Tibial nerve (tissue), 4 donors: ENCODE data around the gene HES4.
A peak's percentile ranks its signal among the peaks of the same experiment; 100 is the strongest.

Experiments
- CTCF ChIP-seq, 5 experiments: fragments of 200-600 bp in 3 of 5; fragments of 450-650 bp in 2 of 5; sonication (generic) in 3 of 5; IDR thresholded peaks; one replicate each; pipeline ENCODE4 v1.5.1; 2016 to 2019; ENCODE audit warnings: antibody characterized with exemption in 5 of 5, mild to moderate bottlenecking in 3 of 5, moderate library complexity in 2 of 5
- EP300 ChIP-seq, 2 donors: sonication (generic); formaldehyde crosslinking; IDR thresholded peaks; one replicate each; pipeline ENCODE4 v1.6.1; 2017; ENCODE audit warnings: antibody characterized with exemption in 2 of 2, mild to moderate bottlenecking in 1 of 2
- POLR2A ChIP-seq, 2 donors: fragments of 450-650 bp; IDR thresholded peaks; one replicate each; pipeline ENCODE4 v1.6.1; 2017; ENCODE audit warnings: antibody characterized with exemption in 2 of 2, mild to moderate bottlenecking in 2 of 2, moderate library complexity in 2 of 2

- no peak for TF ChIP-seq POLR2A (IDR thresholded peaks at IDR 0.05)
- peak in 1 of 5 experiments; percentile 21 for TF ChIP-seq CTCF (IDR thresholded peaks at IDR 0.05)
- no peak for TF ChIP-seq EP300 (IDR thresholded peaks at IDR 0.05)
Observed at GRCh38 chr1:998995-999724, 737 bp downstream of the HES4 start.
